GM19023 (cell line): ENCODE data around the gene STXBP6.

Experiments used
- ATAC-seq: cut with Tn5 transposase; IDR thresholded peaks from one replicate; pipeline ENCODE4 v1.9.1; 2021; ENCODE audit warnings: mild to moderate bottlenecking, moderate library complexity; ENCODE audit not compliant: unreplicated experiment

STXBP6 gene

DNA sequence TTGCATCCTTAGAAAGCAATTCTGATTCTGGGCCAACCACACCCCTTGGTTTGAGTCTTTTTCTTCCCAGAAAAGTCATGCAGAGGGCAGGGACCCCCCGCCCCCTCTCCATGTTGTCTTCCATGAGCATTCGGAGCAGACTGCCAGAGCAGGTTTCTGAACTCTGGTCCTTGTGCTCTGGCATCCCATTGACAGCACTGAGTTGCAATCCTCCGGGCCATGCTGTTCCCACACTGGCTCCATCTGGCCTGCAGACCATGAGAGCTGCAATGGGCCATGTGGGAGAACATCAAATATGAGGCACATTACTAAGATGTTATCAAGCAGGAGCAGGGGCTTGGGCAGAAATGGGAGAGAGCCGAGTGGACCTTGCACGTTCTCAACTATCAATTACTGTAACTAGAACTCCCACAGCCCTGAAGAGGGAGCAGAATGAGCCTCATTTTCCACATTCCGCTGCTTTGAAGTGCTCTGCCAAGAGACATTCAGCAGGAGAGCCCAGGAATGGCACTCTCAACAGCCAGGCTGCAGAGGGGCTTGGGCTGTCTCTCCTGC, 157.4 kb downstream of the STXBP6 start:
- no peak for ATAC-seq

DNA sequence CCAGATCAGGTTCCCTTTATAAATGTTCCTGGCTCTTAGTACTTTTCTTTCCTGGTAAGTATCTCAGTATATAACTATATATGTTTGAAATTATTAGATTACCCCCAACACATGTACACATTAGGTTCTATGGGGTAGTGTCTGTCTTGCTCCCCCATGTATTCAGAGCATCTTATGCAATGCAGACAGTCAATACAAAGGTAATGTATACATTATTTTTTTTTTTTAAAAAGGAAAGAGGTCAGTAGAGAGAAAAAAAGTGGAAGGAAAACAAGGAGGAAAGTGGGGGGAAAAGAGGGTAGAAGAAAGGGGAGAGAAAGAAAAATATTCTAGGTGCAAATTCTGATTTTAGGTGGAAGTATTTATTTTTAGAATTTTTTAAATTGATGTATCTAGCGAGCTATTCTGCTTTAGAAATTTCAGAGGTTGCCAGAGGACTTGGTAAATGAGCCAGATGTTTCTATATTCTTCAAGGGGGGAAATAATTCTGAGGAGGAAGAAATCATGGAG, 157.9 kb downstream of the STXBP6 start:
- ATAC-seq: no peak

DNA sequence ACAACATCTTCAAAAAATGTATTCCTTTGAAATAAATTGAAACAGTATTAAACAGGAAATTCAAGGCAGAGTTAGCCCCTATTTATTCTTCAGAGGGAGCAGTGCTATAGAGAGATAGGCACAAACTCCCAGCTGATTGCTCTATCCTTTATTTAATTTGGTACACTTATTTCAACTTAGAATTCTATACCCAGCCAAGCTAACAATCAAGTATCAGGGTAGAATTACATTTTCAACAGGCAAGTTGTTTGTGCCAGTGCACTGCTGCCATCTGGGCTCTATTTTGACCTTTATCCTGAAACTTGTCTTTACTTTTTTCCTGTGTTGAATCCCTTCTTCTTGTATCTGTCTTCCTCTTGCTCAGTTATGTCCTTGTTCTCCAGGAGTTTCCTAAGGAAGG, 159.2 kb downstream of the STXBP6 start:
- no peak for ATAC-seq

DNA sequence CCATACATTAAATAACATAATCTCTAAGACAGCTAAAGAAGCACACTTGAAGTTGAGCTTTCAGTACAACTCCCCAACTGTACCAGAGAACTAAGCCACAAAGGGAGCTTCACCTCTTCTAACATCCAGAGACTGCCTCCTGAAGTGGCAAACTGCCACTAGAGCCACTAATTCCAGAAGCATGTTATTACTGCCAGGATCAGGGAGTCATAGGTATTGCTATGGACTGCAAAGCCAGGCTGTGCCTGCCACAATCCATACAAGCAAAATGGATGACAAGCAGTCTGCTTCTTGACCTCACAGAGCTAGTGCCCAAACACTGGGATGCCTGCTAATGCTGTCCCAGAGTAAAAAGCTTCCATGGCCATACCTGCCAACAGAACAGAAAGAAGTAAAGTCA, 160.1 kb downstream of the STXBP6 start:
- no peak for ATAC-seq

DNA sequence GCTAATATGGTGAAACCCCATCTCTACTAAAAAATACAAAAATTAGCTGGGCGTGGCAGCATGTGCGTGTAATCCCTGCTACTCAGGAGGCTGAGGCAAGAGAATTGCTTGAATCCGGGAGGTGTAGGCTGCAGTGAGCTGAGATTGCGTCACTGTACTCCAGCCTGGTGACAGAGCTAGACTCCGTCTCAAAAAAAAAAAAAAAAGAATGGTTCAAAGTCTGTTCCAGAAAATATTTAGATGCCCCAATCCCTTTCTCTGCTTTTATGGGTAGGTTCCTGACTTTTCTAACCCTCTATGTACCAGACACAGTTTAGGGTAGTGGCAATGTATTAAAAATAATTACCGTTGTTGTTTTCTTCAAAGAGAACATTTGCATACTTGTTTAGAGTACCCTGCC, 161.4 kb downstream of the STXBP6 start:
- ATAC-seq: no peak

DNA sequence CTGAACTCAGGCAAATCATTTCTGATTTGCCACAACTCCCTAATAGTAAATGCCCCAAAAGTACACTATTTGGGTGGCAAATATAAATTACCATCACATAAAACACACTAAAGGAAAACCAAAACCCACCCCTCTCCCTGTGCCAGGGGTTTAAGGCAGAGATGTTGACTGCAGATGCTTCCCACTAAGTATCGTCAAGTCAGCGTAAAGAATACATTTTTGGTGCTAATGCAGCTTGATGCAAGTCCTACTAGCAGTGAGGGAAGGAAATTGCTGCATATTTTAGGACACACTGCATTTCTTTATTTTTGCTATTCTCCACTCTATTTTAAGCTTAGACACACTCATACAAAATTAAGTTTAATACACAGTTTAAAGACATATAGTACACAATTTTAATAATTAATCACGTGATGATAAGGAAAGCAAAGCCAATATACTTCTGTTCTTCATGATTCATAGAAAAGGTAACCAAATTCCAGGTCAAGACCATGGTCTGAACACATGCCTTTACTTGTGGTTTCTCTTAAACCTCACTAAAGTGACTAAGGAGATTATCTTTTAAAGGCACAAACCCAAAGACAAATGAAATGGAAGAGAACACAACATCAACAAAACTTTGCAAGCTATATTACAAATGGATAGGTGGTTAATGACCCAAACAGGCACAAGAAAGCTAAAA, 162.2 kb downstream of the STXBP6 start:
- ATAC-seq: no peak

DNA sequence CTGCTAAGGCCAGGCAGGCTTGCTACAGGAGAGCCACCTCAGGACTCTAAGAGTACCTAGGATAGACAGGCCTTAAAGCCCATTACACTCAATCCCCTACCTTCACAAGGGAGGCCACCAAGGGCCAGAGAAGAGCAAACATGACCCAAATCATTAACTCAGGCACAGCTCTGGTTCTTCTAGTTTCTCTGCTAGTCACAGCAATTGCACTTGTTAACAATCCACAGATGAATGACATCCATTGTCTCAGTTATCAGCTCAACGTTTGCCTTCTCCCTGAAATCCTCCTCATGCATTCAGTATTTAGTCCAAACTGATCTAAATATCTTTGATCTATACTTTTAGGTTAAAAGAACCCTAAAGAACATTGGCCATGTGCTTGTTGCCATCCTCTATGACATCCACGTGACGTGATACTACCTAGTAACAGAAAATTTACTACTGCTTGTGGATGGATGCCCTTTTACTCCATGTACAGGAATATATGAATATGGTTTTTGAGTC, 164.5 kb downstream of the STXBP6 start:
- ATAC-seq: no peak

DNA sequence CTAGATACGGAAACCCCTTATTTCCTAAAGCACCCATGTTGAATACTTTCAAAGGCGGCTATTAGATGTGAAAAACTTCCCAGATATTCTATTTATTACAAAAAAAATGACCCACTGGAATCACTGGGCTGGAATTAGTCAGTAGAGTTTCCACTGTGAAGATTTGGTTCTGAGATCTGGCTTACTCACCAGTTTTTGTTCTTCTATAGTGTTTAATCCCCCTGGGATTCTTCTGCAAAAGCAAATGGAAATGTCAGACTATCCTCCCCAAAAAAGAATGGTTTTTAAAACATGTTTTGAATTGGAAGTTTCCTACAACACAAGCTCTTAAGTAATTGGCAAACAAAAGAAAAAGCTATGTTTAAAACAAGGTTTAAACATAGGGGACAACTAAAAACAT, 166.4 kb downstream of the STXBP6 start:
- ATAC-seq: no peak

DNA sequence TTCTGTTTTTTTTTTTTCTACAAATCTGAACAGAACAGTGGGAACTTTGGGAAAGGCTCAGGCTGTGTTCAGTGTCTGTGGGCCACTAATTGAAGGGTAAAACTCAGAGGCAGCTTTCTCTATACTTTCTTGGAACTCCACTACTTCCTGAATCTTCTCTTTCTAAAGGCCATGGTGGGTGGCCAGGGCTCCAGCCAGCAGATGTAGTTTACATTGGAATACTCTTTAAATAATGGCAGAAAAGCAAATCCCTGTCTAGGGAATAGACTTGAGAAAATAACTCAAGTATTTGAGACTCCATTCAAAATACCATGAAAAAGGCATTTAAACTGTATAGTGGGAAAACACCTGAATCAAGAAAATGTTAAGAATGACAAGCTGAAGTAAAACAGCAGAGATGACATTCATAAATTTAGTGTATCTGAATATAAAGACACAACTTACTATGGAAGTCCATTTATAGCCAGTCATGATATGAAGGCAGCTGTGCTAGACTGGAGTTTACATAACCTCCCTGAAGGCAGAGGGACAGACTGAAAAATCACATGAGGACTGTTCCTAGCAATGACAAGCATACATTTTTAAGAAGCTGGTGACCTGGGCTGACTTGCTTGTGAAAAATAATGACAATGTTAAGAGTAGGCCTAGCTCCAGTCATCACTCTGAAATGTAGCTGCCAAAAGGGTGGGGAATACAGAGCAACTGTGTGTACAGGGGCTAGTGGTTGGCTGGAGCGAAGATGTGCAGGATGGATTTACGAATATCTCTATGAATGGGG, 168.6 kb downstream of the STXBP6 start:
- no peak for ATAC-seq

DNA sequence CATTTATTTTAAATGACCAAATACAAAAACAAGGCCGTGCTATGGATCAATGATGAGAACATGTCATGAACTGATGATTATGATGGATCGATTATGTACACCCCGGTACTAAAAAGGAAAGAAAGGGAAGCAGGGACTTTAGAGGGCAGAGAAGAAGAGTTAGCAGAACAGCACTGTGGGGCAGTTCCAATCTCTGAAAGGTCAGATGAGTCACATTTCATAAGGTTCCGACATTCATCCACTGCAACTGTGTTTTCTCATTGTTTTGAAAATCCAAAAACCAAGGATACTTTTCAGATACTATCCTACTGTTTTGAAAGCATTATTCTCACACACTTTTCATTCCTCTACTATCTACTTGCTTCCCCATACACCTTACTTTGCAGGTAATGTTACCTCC, 169.3 kb downstream of the STXBP6 start:
- ATAC-seq: no peak

DNA sequence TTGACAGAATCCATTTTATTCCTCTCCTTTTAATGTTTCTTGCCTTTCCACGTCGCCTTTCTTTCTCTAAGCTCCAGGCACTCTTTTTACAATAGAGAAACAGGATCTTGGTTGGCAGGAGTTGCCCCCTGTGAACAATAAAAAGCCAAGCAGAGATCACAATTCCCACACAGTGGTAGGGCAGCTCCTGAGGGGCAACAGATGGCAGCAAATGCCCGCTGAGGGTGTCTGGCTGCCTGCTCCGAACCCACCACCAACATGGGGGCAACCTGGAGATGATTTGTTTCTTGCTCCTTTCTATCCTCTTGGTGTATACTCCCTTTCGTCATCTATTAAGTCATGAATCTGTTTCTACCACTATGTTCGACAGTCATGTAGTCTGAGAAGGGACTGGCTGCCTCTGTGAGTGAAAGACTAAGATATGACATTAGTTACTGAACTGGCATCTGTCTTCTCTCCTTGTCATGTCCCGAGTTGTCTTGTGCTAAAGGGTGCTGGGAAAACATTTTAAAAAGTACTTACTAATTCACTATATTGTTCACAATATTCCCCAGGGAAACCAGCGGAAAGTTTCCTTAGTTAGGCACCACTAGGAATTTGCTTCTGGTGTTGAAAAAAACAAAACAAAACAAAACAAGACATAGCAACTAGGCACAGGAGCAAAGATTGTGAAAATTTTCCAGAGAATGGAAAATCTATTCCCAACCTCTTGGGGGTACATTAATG, 170.1 kb downstream of the STXBP6 start:
- no peak for ATAC-seq

DNA sequence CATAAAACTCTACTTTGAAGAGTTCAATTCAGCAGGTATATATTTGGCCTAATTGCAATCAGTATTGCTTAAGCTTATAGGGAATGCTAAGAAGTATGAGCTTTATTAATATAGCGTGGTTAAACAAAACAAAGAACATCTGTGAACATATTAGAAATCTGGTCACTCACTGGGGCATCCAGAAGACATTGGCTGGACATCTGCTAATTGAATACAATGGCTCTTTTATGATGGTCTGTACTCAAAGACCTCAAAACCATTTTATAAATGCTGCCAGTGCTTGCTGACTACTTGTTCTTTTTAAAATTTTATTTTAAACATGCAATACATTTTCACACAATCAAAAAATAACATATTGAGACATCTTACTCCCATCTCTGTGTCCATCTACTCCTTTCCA, 173.0 kb downstream of the STXBP6 start:
- no peak for ATAC-seq

DNA sequence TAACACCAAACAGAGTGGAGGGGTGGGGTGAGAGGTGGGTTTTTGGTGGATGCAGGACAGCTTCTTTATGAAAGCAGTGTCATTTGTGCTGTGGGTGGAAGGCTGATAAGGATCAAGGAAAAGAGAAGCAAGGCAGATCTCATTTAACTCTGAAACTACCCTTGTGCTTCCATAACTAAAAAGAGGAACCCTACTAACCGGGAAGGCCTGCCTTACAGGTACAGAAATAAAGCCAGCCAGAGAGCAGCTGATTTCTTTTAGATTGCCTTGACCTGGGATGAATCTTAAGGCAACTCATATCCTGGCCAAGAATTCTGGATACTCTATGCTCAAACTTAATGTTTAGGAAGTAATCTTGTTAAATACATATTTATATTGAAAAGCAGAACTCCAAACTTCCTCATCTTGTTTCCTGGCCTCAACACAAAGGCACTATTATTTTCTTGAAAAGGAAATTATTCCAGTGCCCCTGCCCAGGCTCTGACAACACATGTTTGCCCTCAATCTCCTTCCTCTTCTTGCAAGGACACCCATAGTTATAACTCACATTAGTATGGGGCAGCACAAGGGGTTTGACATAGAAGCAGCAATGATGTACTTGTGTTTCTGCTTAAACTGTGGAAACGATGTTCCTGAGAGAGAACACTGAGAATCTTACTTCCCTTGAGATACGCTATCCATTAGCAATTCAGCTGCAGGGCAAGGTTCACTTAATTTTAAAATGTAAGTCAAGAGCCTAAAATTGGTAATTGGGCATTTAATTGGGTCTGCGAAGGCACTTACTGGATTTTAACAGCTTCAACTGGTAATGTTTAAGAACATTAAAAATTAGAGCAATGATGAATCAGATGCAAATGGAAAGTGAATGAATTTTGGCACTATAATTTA, 173.7 kb downstream of the STXBP6 start:
- no peak for ATAC-seq

DNA sequence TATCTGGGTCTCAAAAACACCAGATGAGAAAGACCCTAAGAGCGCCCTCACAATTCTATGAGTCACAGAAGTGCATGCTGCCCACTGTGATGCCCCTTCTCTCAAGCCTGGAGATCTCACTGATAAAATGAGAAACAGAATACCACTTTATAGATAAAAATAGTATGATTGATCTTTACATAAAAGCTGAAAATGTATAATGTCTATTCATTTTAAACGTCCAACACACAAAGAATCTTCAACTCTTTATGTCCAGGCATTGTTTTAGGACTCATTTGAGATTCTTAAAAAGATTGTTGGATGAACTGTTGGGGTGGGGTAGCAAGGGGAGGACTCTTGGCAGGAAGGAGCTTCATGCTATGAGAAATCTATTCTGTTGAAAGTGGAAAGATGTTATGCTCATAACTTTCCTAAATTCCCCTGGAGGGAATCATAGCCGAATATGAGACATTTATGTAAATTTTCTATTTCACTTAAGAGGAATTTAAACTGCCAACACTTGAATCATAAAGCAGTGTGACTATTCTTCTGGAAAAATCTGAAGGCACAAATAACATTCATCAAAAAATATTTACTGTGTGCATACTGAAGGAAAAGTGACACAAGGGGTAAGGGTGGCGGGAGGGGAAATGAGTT, 174.6 kb downstream of the STXBP6 start:
- ATAC-seq: no peak

DNA sequence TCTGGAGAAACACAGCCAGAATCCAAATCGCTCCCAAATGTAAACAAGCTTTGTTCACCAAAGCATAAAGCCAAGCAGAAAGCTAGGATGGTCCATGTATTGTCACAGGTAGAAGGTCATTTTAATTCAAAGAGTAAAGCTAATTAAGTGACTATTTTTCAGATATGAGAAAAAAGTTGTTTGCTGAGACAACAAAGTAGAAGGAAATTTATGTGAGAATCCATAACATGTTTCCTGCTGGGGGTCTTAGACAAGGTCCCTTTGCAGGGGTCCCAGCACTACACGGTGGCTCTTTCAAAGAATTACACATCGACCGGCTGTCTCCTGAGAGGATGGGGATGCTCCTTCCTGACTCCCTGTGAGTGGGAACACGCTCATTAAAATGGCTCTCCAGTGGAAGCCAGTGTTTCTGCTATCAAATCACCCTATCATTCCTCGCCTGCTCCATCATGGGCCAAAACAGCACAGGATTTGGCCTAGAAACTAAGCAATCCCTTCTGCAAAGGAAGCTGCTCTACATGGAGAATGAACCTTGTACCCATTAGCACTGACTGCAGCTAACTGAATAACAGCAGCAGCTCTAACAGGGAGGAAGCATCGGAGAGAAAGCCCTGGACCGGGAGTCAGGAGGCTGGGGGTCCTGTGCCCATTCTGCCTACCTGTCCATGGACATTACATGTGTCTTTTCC, 175.3 kb downstream of the STXBP6 start:
- no peak for ATAC-seq

DNA sequence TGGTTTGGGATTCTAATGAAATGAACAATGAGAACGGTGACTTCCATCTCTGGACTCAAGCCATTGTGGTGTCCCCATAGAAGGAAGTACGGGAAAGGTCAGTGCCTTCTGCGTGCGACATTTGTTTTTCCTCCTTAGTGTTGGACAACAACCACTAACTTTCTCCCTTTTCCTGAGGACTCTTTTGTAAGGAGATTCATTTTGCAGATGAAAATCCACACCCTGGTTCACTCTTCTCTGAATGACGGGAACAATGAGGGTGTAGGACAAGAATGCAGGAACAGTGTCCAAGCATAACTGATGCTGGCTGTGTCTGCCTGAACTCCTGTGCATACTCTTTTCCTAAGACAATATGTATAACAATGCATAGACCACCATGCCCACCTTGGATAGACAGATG, 176.4 kb downstream of the STXBP6 start:
- ATAC-seq: no peak

DNA sequence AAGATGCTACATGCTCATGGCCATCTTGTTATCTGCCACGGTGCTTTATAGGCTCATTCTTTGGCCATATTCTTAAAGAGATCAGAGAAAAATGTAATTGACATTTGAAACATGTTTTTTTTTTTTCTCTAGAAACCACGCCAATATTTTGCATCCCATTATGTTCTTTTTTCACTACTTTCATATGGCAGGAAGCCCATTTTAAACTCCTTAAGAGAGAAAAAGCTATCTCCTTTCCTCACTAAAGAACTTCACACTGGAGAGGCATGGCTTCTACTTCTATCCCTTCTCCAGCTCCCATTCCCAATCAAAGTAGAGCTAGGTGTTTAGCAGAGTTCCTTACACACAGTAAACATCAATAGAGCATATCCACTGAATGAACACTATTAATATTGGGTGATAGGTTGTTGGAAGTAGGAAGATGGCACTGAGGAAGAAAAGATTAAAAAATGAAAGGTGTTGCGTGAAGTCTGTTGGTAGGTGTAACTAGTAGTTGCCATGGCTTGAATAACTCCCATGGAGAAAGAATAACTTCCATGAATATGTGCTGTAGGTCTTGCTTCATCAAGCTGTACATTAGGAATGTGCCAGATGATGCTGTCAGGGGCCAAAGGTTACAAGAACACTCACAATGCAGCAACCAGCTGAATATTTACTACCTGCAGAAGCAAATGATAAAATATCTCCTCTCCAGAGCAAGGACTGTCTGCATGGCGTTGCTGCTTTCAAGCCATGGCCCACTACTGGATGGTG, 178.8 kb downstream of the STXBP6 start:
- ATAC-seq: no peak

DNA sequence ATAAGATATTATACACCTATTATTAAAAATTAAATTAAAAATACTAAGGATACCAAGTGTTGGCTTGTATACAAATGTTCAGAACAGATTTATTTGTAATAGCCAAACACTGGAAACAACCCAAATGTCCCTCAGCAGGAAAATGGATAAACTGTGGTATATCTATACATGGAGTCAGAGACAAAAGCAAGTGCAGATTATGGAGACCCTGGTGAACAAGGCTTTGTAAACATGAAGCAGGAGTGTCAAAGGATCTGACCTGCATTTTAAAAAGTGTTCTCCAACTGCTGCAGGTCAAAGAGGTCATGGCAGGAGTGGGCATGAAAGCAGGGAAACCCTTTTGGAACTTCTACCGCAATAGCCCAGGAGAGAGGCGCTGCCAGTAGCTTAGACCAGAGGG, 181.6 kb downstream of the STXBP6 start:
- no peak for ATAC-seq
